ENCODE measurements around the gene MAB21L3.

MAB21L3 gene

GRCh38 chr1:116122955-116123757 is 12.0 kb downstream of the MAB21L3 start:
- TF ChIP-seq EZH2phosphoT487 (conservative IDR thresholded peaks at IDR 0.05; ENCODE audit: low read length), result no peak
- TF ChIP-seq, protein P1, sequence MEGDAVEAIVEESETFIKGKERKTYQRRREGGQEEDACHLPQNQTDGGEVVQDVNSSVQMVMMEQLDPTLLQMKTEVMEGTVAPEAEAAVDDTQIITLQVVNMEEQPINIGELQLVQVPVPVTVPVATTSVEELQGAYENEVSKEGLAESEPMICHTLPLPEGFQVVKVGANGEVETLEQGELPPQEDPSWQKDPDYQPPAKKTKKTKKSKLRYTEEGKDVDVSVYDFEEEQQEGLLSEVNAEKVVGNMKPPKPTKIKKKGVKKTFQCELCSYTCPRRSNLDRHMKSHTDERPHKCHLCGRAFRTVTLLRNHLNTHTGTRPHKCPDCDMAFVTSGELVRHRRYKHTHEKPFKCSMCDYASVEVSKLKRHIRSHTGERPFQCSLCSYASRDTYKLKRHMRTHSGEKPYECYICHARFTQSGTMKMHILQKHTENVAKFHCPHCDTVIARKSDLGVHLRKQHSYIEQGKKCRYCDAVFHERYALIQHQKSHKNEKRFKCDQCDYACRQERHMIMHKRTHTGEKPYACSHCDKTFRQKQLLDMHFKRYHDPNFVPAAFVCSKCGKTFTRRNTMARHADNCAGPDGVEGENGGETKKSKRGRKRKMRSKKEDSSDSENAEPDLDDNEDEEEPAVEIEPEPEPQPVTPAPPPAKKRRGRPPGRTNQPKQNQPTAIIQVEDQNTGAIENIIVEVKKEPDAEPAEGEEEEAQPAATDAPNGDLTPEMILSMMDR (IDR thresholded peaks at IDR 0.05; ENCODE audit: insufficient read depth, low read length, poor library complexity, severe bottlenecking), result no peak
- H2AFZ ChIP-seq (ENCODE audit: low read depth, low read length, severe bottlenecking), result no peak overlapping the region
- H3K79me2 ChIP-seq (ENCODE audit: insufficient read depth, low read length), result no peaks in the 10 kb centered on the region
- H3K9me2 ChIP-seq (replicated peaks; ENCODE audit: insufficient read depth, low read length), result no peaks in the 10 kb centered on the region
- no peak overlapping the region for H3K4me3 ChIP-seq (ENCODE audit: insufficient read depth, low read length, poor library complexity, severe bottlenecking)
- H3K27ac ChIP-seq (ENCODE audit: low read depth, low read length), result no peak overlapping the region
- H3K9me3 ChIP-seq (ENCODE audit: insufficient read depth, low read length), result no peaks in the 10 kb centered on the region
- H3K9ac ChIP-seq (ENCODE audit: low read length), result no peak overlapping the region
- H3K4me2 ChIP-seq (ENCODE audit: low read depth, low read length, poor library complexity, severe bottlenecking), result no peak overlapping the region
- H3F3A ChIP-seq (ENCODE audit: insufficient read depth), result no peaks in the 10 kb centered on the region
- H3K36me3 ChIP-seq (ENCODE audit: low read length), result no peaks in the 10 kb centered on the region
- H3K27me3 ChIP-seq (ENCODE audit: low read length), result no peaks in the 10 kb centered on the region
- no peaks in the 10 kb centered on the region for H4K20me1 ChIP-seq (ENCODE audit: low read depth, low read length)

- Histone ChIP-seq H3F3A (ENCODE audit: insufficient read depth) (no peaks in the 10 kb centered on the region), H2AFZ (ENCODE audit: low read depth, low read length, severe bottlenecking) (no peak overlapping the region), H3K36me3 (ENCODE audit: low read length) (no peaks in the 10 kb centered on the region), H4K20me1 (ENCODE audit: low read depth, low read length) (no peaks in the 10 kb centered on the region), H3K9me2 (replicated peaks; ENCODE audit: insufficient read depth, low read length) (no peaks in the 10 kb centered on the region), H3K27me3 (ENCODE audit: low read length) (no peaks in the 10 kb centered on the region), H3K27ac (ENCODE audit: low read depth, low read length) (no peak overlapping the region), H3K4me3 (ENCODE audit: insufficient read depth, low read length, poor library complexity, severe bottlenecking) (no peak overlapping the region), H3K79me2 (ENCODE audit: insufficient read depth, low read length) (no peaks in the 10 kb centered on the region), H3K9me3 (ENCODE audit: insufficient read depth, low read length) (no peaks in the 10 kb centered on the region), H3K4me2 (ENCODE audit: low read depth, low read length, poor library complexity, severe bottlenecking) (no peak overlapping the region), H3K9ac (ENCODE audit: low read length) (no peak overlapping the region)
- TF ChIP-seq, protein P1 (IDR thresholded peaks at IDR 0.05; ENCODE audit: insufficient read depth, low read length, poor library complexity, severe bottlenecking), result no peak
- TF ChIP-seq EZH2phosphoT487 (conservative IDR thresholded peaks at IDR 0.05; ENCODE audit: low read length), result no peak
Observed at GRCh38 chr1:116123837-116124533, 12.8 kb downstream of the MAB21L3 start.

DNA sequence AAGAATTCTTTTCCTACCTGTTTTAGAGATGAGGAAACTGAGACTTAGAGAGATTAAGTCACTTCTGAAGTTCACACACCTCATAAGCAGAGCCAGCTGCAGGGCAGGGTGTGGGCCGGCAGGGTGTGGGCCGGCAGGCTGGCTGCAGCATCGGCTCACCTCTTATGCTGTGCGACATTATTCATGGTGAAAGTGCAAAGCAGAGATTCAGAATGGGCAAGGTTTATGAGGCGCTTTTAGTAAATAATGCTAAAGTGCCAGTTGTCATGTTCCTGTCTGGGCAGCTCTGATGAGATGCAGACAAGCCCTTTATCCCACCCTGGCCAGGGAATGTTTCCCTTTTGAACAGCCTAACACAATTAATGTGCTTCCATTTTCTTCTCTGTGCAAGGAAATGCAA is 14.6 kb downstream of the MAB21L3 start:
- H3K9me2 ChIP-seq (replicated peaks; ENCODE audit: insufficient read depth, low read length), result no peaks in the 10 kb centered on the region
- H3K36me3 ChIP-seq (ENCODE audit: low read length), result no peaks in the 10 kb centered on the region
- H4K20me1 ChIP-seq (ENCODE audit: low read depth, low read length), result no peaks in the 10 kb centered on the region
- no peaks in the 10 kb centered on the region for H3K9me3 ChIP-seq (ENCODE audit: insufficient read depth, low read length)
- H2AFZ ChIP-seq (ENCODE audit: low read depth, low read length, severe bottlenecking), result no peak overlapping the region
- H3K4me2 ChIP-seq (ENCODE audit: low read depth, low read length, poor library complexity, severe bottlenecking), result no peak overlapping the region
- H3K4me3 ChIP-seq (ENCODE audit: insufficient read depth, low read length, poor library complexity, severe bottlenecking), result no peak overlapping the region
- H3K9ac ChIP-seq (ENCODE audit: low read length), result no peak overlapping the region
- H3K27me3 ChIP-seq (ENCODE audit: low read length), result no peaks in the 10 kb centered on the region
- H3F3A ChIP-seq (ENCODE audit: insufficient read depth), result no peaks in the 10 kb centered on the region
- H3K27ac ChIP-seq (ENCODE audit: low read depth, low read length), result no peak overlapping the region
- TF ChIP-seq, protein P1 (IDR thresholded peaks at IDR 0.05; ENCODE audit: insufficient read depth, low read length, poor library complexity, severe bottlenecking), result no peak
- TF ChIP-seq EZH2phosphoT487 (conservative IDR thresholded peaks at IDR 0.05; ENCODE audit: low read length), result no peak
- no peaks in the 10 kb centered on the region for H3K79me2 ChIP-seq (ENCODE audit: insufficient read depth, low read length)

Data from SU-DHL-6 (cell line).